Measurements from ENCODE around the gene IQCK.

Gene IQCK

GRCh38 chr16:19703172-19703889, 14.7 kb upstream of the IQCK start:
- Histone ChIP-seq H3K36me3 (ENCODE audit: low read length) (no peaks in the 10 kb centered on the region), H2AFZ (ENCODE audit: low read depth, low read length, severe bottlenecking) (no peak overlapping the region), H3F3A (ENCODE audit: insufficient read depth) (no peaks in the 10 kb centered on the region), H3K4me3 (ENCODE audit: insufficient read depth, low read length, poor library complexity, severe bottlenecking) (no peak overlapping the region), H3K9me2 (replicated peaks; ENCODE audit: insufficient read depth, low read length) (no peaks in the 10 kb centered on the region), H3K9ac (ENCODE audit: low read length) (no peak overlapping the region), H3K9me3 (ENCODE audit: insufficient read depth, low read length) (no peaks in the 10 kb centered on the region), H3K4me2 (ENCODE audit: low read depth, low read length, poor library complexity, severe bottlenecking) (no peak overlapping the region), H3K27me3 (ENCODE audit: low read length) (no peaks in the 10 kb centered on the region), H4K20me1 (ENCODE audit: low read depth, low read length) (no peaks in the 10 kb centered on the region), H3K79me2 (ENCODE audit: insufficient read depth, low read length) (no peaks in the 10 kb centered on the region), H3K27ac (ENCODE audit: low read depth, low read length) (no peak overlapping the region)
- TF ChIP-seq, protein P1, sequence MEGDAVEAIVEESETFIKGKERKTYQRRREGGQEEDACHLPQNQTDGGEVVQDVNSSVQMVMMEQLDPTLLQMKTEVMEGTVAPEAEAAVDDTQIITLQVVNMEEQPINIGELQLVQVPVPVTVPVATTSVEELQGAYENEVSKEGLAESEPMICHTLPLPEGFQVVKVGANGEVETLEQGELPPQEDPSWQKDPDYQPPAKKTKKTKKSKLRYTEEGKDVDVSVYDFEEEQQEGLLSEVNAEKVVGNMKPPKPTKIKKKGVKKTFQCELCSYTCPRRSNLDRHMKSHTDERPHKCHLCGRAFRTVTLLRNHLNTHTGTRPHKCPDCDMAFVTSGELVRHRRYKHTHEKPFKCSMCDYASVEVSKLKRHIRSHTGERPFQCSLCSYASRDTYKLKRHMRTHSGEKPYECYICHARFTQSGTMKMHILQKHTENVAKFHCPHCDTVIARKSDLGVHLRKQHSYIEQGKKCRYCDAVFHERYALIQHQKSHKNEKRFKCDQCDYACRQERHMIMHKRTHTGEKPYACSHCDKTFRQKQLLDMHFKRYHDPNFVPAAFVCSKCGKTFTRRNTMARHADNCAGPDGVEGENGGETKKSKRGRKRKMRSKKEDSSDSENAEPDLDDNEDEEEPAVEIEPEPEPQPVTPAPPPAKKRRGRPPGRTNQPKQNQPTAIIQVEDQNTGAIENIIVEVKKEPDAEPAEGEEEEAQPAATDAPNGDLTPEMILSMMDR (IDR thresholded peaks at IDR 0.05; ENCODE audit: insufficient read depth, low read length, poor library complexity, severe bottlenecking) = no peak
- TF ChIP-seq EZH2phosphoT487 (conservative IDR thresholded peaks at IDR 0.05; ENCODE audit: low read length) = no peak

DNA sequence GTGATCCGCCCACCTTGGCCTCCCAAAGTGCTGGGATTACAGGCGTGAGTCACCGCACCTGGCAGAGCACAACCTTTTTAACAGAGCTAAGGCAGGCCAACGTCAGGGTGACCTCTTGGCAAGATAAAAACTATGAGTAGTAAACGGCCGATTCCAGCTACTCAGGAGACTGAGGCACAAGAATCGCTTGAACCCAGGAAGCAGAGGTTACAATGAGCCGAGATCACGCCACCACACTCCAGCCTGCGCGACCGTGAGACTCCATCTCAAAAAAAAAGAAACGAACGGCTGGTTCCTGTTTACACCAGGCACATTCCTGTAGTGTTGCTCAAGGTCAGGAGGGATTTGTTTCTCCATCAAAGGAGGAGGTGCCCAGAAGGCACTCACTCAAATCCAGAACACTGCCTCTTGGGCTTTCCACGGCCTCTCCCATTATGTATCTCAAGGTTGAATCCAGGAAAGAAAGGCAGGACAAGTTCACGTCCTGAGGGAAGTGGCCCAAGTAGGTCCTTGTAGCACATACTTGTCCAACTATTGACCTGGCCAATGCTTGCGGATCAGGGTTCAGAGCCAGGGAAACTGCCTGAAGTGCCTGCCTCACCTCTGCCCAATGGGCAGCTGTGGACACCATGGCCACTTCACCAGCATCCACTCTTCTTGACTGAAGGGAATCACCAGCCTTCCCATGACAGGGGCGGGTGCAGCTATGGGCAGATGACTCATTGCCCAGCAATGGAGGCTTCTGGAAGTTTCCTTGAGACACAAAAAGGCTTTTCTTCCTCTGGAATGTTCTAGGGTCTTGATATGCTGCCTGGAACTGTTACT, 13.5 kb upstream of the IQCK start:
- Histone ChIP-seq H3K36me3 (ENCODE audit: low read length) (no peaks in the 10 kb centered on the region), H2AFZ (ENCODE audit: low read depth, low read length, severe bottlenecking) (no peak overlapping the region), H3K9me3 (ENCODE audit: insufficient read depth, low read length) (no peaks in the 10 kb centered on the region), H3K9me2 (replicated peaks; ENCODE audit: insufficient read depth, low read length) (no peaks in the 10 kb centered on the region), H3K79me2 (ENCODE audit: insufficient read depth, low read length) (no peaks in the 10 kb centered on the region), H3K4me2 (ENCODE audit: low read depth, low read length, poor library complexity, severe bottlenecking) (no peak overlapping the region), H3F3A (ENCODE audit: insufficient read depth) (no peaks in the 10 kb centered on the region), H3K27ac (ENCODE audit: low read depth, low read length) (no peak overlapping the region), H3K4me3 (ENCODE audit: insufficient read depth, low read length, poor library complexity, severe bottlenecking) (no peak overlapping the region), H3K27me3 (ENCODE audit: low read length) (no peaks in the 10 kb centered on the region), H3K9ac (ENCODE audit: low read length) (no peak overlapping the region), H4K20me1 (ENCODE audit: low read depth, low read length) (no peaks in the 10 kb centered on the region)
- TF ChIP-seq, protein P1 (IDR thresholded peaks at IDR 0.05; ENCODE audit: insufficient read depth, low read length, poor library complexity, severe bottlenecking) = no peak
- no peak for TF ChIP-seq EZH2phosphoT487 (conservative IDR thresholded peaks at IDR 0.05; ENCODE audit: low read length)

DNA sequence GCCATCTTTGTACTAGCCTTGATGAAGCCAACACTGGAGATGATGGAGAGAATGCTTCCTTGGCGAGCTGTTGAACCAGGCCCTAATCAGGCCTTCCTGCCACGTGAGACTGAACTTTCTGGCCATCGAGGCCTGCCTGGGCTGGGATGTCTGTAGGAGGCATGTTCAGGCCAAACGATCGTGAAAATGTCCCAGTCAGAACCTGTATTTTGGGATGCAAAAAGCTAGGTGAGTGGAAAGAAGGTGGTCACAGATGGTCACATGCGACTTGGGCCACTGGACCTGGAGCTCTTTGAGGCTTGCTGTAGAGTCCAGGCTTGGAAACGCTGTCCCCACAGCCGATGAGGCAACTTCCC, 12.9 kb upstream of the IQCK start:
- Histone ChIP-seq H3F3A (ENCODE audit: insufficient read depth) (no peaks in the 10 kb centered on the region), H3K27ac (ENCODE audit: low read depth, low read length) (no peak overlapping the region), H3K4me3 (ENCODE audit: insufficient read depth, low read length, poor library complexity, severe bottlenecking) (no peak overlapping the region), H3K36me3 (ENCODE audit: low read length) (no peaks in the 10 kb centered on the region), H3K4me2 (ENCODE audit: low read depth, low read length, poor library complexity, severe bottlenecking) (no peak overlapping the region), H3K27me3 (ENCODE audit: low read length) (no peaks in the 10 kb centered on the region), H4K20me1 (ENCODE audit: low read depth, low read length) (no peaks in the 10 kb centered on the region), H3K79me2 (ENCODE audit: insufficient read depth, low read length) (no peaks in the 10 kb centered on the region), H3K9ac (ENCODE audit: low read length) (no peak overlapping the region), H2AFZ (ENCODE audit: low read depth, low read length, severe bottlenecking) (no peak overlapping the region), H3K9me3 (ENCODE audit: insufficient read depth, low read length) (no peaks in the 10 kb centered on the region), H3K9me2 (replicated peaks; ENCODE audit: insufficient read depth, low read length) (no peaks in the 10 kb centered on the region)
- TF ChIP-seq EZH2phosphoT487 (conservative IDR thresholded peaks at IDR 0.05; ENCODE audit: low read length) = no peak
- TF ChIP-seq, protein P1 (IDR thresholded peaks at IDR 0.05; ENCODE audit: insufficient read depth, low read length, poor library complexity, severe bottlenecking) = no peak

All from SU-DHL-6 (cell line).